Aorta (tissue), 5 donors: Measurements from ENCODE around the gene RRAD. TPM values are rescaled to one million over a fixed set of nuclear protein-coding genes. Genes with fewer than 3 reads are reported as not detected.

ENCODE experiments used
- ATAC-seq: fragments of 200-7000 bp; cut with Tn5 transposase; one replicate; pipeline ENCODE4 v1.9.1; 2022; ENCODE audit warnings: moderate library complexity; ENCODE audit not compliant: low FRiP score
- DNase-seq, 2 donors: peaks; one replicate each; pipeline ENCODE4 v3.0.0-alpha.2; 2020
- H3K27ac ChIP-seq, 2 donors: one replicate each; pipeline ENCODE4 v1.5.1; 2013; ENCODE audit warnings: low read length in 2 of 2, mild to moderate bottlenecking in 2 of 2, moderate library complexity in 2 of 2, control low read depth in 1 of 2, inconsistent platforms in 1 of 2, low read depth in 1 of 2
- H3K27me3 ChIP-seq, 2 donors: one replicate each; pipeline ENCODE4 v1.6.1; 2013; ENCODE audit warnings: control low read depth in 1 of 2, low read length in 1 of 2, mild to moderate bottlenecking in 1 of 2, moderate library complexity in 1 of 2; ENCODE audit not compliant: insufficient read depth in 2 of 2, control insufficient read depth in 1 of 2
- H3K36me3 ChIP-seq, 2 donors: one replicate each; pipeline ENCODE4 v1.6.1; 2013; ENCODE audit warnings: control low read depth in 1 of 2, low read length in 1 of 2, mild to moderate bottlenecking in 1 of 2; ENCODE audit not compliant: insufficient read depth in 2 of 2, control insufficient read depth in 1 of 2
- H3K4me1 ChIP-seq, 2 donors: one replicate each; pipeline ENCODE4 v1.6.1; 2013; ENCODE audit warnings: low read length in 2 of 2, control low read depth in 1 of 2, mild to moderate bottlenecking in 1 of 2, moderate library complexity in 1 of 2; ENCODE audit not compliant: insufficient read depth in 2 of 2, control insufficient read depth in 1 of 2
- H3K4me3 ChIP-seq, 2 donors: one replicate each; pipeline ENCODE4 v1.5.1; 2013; ENCODE audit warnings: low read length in 2 of 2, control low read depth in 1 of 2, mild to moderate bottlenecking in 1 of 2
- H3K9me3 ChIP-seq: one replicate; pipeline ENCODE4 v1.6.1; 2013; ENCODE audit warnings: mild to moderate bottlenecking, low read length; ENCODE audit not compliant: control insufficient read depth
- WGBS, 2 donors: extraction: QIAGEN DNeasy Blood & Tissue Kit; methylation state at CpG; one replicate each; pipeline ENCODE4 v1.1.7; 2013; 5-methylcytosine and 5-hydroxymethylcytosine counted together
- intact Hi-C, 2 donors: fragments of 100-400 bp; cut with DNase I; formaldehyde crosslinking; loops; one replicate each; pipeline versions ENCODE4 v1.14.2 to v1.15.0; 2022
- polyA plus RNA-seq, 2 donors: library from polyadenylated mRNA; stranded (reverse); fragments of 200-250 nt; gene quantifications; one replicate each; pipeline ENCODE4 v1.2.3, GENCODE V29; 2013
- total RNA-seq, 2 donors: library from RNA; stranded (reverse); fragmentation: NEBNext Ultra II Directional; extraction: Animal tissue kit (Norgen Biotek cat#: 25700); gene quantifications; one replicate each; pipeline ENCODE4 v1.2.1, GENCODE V29; 2021
- donor health status: healthy with polysubstance abuse.
- donor health status: Bipolar disorder and iron deficiency.
- donor health status: DM: no; HTN: no; CAD: no.
- donor health status: DM: no; HTN: no; CAD: no.
- donor health status: DM: yes; HTN: yes; CAD: no.

The RRAD gene
- total and polyA plus RNA-seq, 4 donors, result 16.2 to 35.2 (median 26.8) TPM

DNA sequence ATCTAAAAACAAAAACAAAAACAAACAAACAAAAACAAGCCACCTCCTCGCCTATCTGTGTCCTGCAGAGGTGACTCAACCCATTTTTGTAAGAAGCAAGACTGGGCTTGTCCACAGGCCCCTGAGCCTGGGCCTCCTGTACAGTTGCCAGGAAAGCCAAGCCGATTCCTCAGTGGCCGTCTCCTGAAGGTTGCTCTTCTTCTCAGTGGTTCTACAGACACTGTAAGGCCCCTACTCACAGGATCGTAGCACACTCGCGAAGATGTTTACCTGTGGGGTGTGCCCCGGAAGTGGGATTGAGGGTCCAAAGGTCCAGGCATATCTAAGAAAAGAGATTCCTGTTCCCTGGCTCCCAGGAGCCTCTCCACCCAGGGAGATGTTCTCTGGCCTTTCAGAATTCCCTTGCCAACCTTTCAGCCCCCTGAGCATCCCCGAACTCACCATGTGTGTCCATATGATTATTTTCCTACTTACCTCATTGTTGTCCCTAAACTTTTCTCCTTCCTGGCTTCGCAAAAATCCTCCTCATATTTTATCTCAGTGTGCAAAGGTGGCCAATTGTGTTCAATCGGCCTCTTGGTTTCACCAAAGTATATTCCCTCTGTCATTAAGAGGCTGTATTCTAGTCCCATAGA lies 28.2 kb upstream of the RRAD start:
- intact Hi-C loops, result no loop called here
- 85 to 89% methylated on average over 10 of the region's 10 CpGs for WGBS, 2 donors

DNA sequence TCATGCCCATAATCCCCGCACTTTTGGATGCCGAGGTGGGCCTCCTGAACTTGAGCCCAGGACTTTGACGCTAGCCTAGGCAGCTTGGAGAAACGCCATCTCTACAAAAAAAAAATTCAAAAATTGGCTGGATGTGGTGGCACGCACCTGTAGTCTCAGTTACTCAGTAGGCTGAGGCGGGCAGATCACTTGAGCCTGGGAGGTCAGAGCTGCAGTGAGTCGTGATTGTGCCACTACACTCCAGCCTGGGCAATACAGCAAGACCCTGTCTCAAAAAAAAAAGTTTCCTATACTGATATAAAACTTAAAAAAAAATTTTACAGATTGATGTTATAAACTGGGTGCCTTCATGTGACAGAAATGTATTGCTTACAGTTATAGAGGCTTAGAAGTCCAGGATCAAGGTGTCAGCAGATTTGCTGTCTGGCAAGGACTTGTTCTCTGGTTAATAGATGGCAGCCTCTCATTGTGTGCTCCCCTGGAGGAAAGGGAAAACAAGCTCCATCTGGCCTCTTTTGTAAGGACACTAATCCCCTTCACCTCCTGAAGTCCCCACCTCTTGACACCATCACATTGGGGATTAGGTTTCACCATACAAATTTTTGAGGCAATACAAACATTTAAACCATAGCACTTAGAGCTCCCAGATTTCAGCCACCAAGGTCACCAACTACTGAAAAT lies 27.2 kb upstream of the RRAD start:
- 82 to 84% methylated on average over 7 of the region's 7 CpGs for WGBS, 2 donors
- no peak for DNase-seq

More for the DNA sequence above, 28.2 kb upstream of the RRAD start:
- H3K27ac ChIP-seq, result no peak overlapping the region
- H3K4me3 ChIP-seq, result no peak overlapping the region
- no peaks in the 10 kb centered on the region for H3K36me3 ChIP-seq
- ATAC-seq (no peak), DNase-seq (no peak)
- H3K4me1 ChIP-seq, result no peaks in the 10 kb centered on the region
- no peaks in the 10 kb centered on the region for H3K9me3 ChIP-seq
- H3K27me3 ChIP-seq, result no peaks in the 10 kb centered on the region

DNA sequence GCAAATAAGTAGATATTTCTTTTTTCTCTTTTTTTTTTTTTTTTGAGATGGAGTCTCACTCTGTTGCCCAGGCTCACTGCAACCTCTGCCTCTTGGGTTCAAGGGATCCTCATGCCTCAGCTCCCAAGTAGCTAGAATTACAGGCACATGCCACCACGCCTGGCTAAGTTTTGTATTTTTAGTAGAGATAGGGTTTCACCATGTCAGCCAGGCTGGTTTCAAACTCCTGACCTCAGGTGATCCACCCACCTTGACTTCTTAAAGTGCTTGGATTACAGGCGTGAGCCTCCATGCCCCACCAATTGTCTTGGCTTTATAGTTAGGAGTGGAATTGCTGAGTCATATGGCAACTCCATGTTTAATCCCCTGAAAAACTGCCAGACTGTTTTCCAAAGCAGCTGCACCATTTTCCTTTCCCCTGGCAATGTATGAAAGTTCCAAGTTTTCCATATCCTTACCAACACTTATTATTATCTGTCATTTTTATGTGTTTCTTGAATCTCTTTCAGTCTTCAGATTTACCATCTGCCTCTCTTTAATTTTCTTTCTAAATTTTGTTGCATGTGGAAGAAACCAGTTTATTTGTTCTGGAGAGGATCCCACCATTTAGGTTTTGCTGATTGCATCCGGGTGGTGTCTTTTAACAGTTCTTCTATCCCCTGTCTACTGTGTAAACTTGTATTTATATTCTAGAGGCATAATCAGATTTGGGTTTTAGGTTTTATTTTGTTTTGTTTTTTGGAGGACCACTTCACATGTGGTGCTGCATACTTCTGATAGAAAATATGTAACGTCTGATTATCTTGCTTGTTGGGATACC lies 25.8 kb upstream of the RRAD start:
- ATAC-seq (no peak), DNase-seq (no peak)
- no peak overlapping the region for H3K4me3 ChIP-seq
- H3K27me3 ChIP-seq, result no peaks in the 10 kb centered on the region
- H3K27ac ChIP-seq, result no peak overlapping the region
- H3K36me3 ChIP-seq, result no peaks in the 10 kb centered on the region
- H3K4me1 ChIP-seq, result no peaks in the 10 kb centered on the region
- H3K9me3 ChIP-seq, result no peaks in the 10 kb centered on the region
- 75 to 80% methylated on average over 4 of the region's 4 CpGs for WGBS, 2 donors
- intact Hi-C loops, result no loop called here

More for the DNA sequence above, 27.2 kb upstream of the RRAD start:
- Histone ChIP-seq H3K4me1 (no peaks in the 10 kb centered on the region), H3K27me3 (no peaks in the 10 kb centered on the region), H3K9me3 (no peaks in the 10 kb centered on the region), H3K27ac (no peak overlapping the region), H3K4me3 (no peak overlapping the region), H3K36me3 (no peaks in the 10 kb centered on the region)
- intact Hi-C loops, result no loop called here
- no peak for ATAC-seq

DNA sequence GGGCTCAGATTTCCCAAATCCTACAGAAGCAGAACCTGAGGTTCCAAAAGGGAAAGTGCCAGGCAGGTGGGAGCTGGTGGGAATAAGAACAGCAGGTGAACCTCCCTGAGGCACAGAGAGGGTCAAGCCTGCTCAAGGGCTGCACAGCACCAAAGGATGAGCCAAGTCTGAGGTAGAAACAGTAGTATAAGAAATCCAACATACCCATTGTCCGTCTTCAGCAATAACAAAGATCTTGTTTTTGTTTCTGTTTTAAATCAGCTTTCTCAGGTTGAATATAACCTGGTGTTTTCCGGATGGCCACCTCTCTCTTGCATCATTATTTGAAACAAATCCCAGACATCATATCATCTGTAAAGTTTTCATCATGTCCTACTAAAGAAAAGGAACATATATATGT lies 25.1 kb upstream of the RRAD start:
- H3K27me3 ChIP-seq, result no peaks in the 10 kb centered on the region
- H3K4me1 ChIP-seq, result no peaks in the 10 kb centered on the region
- 79% methylated on average over 2 of the region's 2 CpGs for WGBS, 2 donors
- intact Hi-C loops, result no loop called here
- H3K36me3 ChIP-seq, result no peaks in the 10 kb centered on the region
- no peak overlapping the region for H3K27ac ChIP-seq
- H3K9me3 ChIP-seq, result no peaks in the 10 kb centered on the region
- no peak for DNase-seq
- ATAC-seq, result no peak
- no peak overlapping the region for H3K4me3 ChIP-seq

DNA sequence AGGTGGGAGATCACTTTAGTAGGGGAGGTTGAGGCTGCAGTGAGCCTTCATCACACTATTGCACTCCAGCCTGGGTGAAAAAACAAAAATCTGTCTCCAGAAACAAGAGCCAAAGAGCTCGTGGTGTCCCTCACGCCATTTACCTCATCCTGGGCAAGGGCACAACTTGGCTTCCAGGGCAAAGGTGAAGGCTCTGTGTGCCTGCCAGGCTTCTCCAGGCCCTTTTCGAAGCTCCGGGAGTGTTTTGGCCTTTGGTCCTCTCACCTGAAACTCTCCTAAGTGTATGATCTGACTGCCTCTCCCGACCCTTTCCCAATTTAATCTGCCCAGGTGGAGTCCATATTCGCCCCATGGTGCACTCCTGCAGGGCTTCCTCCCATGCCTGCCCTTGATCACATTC lies 24.1 kb upstream of the RRAD start:
- ATAC-seq (no peak), DNase-seq (no peak)
- H3K36me3 ChIP-seq, result no peaks in the 10 kb centered on the region
- WGBS, 2 donors, result 70 to 74% methylated on average over 6 of the region's 6 CpGs
- no peak overlapping the region for H3K27ac ChIP-seq
- no peaks in the 10 kb centered on the region for H3K27me3 ChIP-seq
- H3K4me1 ChIP-seq, result no peaks in the 10 kb centered on the region
- intact Hi-C loops, result loop anchor here in 1 of 2 donors (2.0 kb wide), 1 partner anchor 55 kb away; no protein-coding TSS in a partner anchor
- no peaks in the 10 kb centered on the region for H3K9me3 ChIP-seq
- no peak overlapping the region for H3K4me3 ChIP-seq

DNA sequence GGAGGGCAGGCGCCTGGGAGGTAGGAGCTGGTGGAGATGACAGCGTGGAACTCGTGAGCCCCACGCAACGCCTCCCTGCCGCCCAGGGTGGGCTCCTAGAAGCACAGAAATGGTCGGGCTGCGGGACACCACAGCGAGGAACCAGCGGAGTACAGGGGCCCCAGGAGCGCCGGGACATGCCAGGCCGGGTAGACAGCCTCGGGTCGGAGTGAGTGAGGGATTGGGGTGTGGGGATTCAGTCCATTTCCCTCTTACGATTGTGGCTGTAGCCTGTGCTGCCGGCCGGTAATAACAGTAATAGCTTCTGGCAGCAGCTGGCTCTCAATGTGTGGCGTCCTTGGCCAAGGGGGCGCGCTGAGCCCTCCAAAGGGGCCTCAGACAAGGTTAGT lies 23.5 kb upstream of the RRAD start:
- no peak for DNase-seq
- WGBS, 2 donors, result 14 to 15% methylated on average over 21 of the region's 21 CpGs
- intact Hi-C loops, result loop anchor here in 1 of 2 donors (2.0 kb wide), 1 partner anchor 54 kb away; no protein-coding TSS in a partner anchor
- no peak overlapping the region for H3K4me3 ChIP-seq
- peak; percentile 34 for ATAC-seq
- no peaks in the 10 kb centered on the region for H3K27me3 ChIP-seq
- no peaks in the 10 kb centered on the region for H3K9me3 ChIP-seq
- no peaks in the 10 kb centered on the region for H3K4me1 ChIP-seq
- H3K36me3 ChIP-seq, result no peaks in the 10 kb centered on the region
- H3K27ac ChIP-seq, result no peak overlapping the region

DNA sequence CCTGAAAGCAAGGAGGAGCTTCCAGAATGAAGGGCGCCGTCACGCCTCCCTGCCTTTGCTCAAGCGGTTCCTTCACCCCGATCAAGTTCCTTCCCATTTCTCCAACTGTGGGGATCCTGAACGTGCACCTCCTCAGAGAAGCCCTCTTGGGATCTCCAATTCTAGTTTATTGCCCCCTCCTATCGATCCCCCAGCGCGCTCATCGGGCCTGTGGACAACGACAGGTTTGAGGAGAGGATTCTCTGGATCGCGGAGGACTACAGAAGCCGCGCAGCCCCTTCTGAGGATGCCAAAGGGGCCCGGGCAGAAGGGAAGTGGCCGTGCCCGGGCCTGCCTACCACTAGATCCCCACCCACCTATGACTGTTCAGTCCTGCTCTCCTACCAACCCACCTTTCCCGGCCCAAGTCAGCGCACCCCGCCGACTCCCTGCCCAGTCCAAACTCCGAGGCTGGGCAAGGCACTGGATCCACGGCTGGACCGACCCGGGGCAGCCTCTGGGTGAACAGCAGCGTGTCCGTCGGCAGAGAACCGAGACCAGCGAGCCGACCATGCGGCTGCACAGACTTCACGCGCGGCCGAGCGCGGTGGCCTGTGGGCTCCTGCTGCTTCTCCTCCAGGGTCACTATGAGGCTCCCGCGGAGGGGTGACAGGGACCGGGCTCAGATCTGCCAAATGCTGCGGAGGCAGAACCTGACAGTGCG lies 22.9 kb upstream of the RRAD start:
- H3K27ac ChIP-seq, result no peak overlapping the region
- DNase-seq (peak in 1 of 2 donors; percentile 80), ATAC-seq (peak; percentile 51)
- no peaks in the 10 kb centered on the region for H3K27me3 ChIP-seq
- 1 to 2% methylated on average over 44 of the region's 44 CpGs for WGBS, 2 donors
- H3K4me1 ChIP-seq, result no peaks in the 10 kb centered on the region
- intact Hi-C loops, result loop anchor here in 1 of 2 donors (2.0 kb wide), 1 partner anchor 53 kb away; no protein-coding TSS in a partner anchor
- H3K9me3 ChIP-seq, result no peaks in the 10 kb centered on the region
- peaks cover 0 to 2% of the 10 kb centered on the region in 2 donors for H3K36me3 ChIP-seq
- H3K4me3 ChIP-seq, result peak overlapping the region in 1 of 2 donors; percentile 21
